Measurements from ENCODE around the gene SH3GL1. TPM values are rescaled to one million over a fixed set of nuclear protein-coding genes. Genes with fewer than 3 reads are reported as not detected.

Gene SH3GL1
- total RNA-seq, result 100 to 1,000 TPM; 109 to 117 (median 112) TPM

GRCh38 chr19:4400135-4400936 is at the start of gene SH3GL1:
TSS of gene SH3GL1 (minus strand) at chr19:4400547. CDS start at chr19:4400368, 179 bp downstream.
- TF ChIP-seq CTCF (IDR thresholded peaks at IDR 0.05) (peak in 1 of 3 donors; percentile 92), POLR2A (IDR thresholded peaks at IDR 0.05) (no peak)
- WGBS, 2 donors, result 1% methylated on average over 39 to 40 of the region's 90 CpGs
- DNase-seq (ENCODE audit: low spot score in 2 of 2), result peak; percentile 91 to 99
- intact Hi-C loops (cut with DNase I; ENCODE audit: low total_unique reads), result no loop called here
- H3K4me3 ChIP-seq (ENCODE audit: low read depth, poor library complexity, severe bottlenecking), result peak within 1 kb of the TSS; percentile 95

- no peak for DNase-seq (ENCODE audit: low spot score in 2 of 2)
- no peak for TF ChIP-seq CTCF (IDR thresholded peaks at IDR 0.05)
- TF ChIP-seq POLR2A (IDR thresholded peaks at IDR 0.05), result no peak
- no peak overlapping the region for H3K4me3 ChIP-seq (ENCODE audit: low read depth, poor library complexity, severe bottlenecking)
- 48 to 57% methylated on average over 9 of the region's 9 CpGs for WGBS, 2 donors
- intact Hi-C loops (cut with DNase I; ENCODE audit: low total_unique reads), result no loop called here
Observed at GRCh38 chr19:4449639-4450028, 49.3 kb upstream of the SH3GL1 start.

- WGBS, 2 donors, result 38 to 52% methylated on average over 19 to 24 of the region's 24 CpGs
- no peak for TF ChIP-seq CTCF (IDR thresholded peaks at IDR 0.05)
- TF ChIP-seq POLR2A (IDR thresholded peaks at IDR 0.05), result no peak
- intact Hi-C loops (cut with DNase I; ENCODE audit: low total_unique reads), result no loop called here
- H3K4me3 ChIP-seq (ENCODE audit: low read depth, poor library complexity, severe bottlenecking), result no peak overlapping the region
- peak in 1 of 2 donors; percentile 92 for DNase-seq (ENCODE audit: low spot score in 2 of 2)
Observed at GRCh38 chr19:4449022-4449638, 48.8 kb upstream of the SH3GL1 start.

- intact Hi-C loops (cut with DNase I; ENCODE audit: low total_unique reads), result no loop called here
- DNase-seq (ENCODE audit: low spot score in 2 of 2), result peak in 1 of 2 donors; percentile 85
- WGBS, 2 donors, result 76 to 83% methylated on average over 23 to 30 of the region's 30 CpGs
- TF ChIP-seq POLR2A (IDR thresholded peaks at IDR 0.05), result no peak
- no peak for TF ChIP-seq CTCF (IDR thresholded peaks at IDR 0.05)
- no peak overlapping the region for H3K4me3 ChIP-seq (ENCODE audit: low read depth, poor library complexity, severe bottlenecking)
Observed at GRCh38 chr19:4448147-4448985, 48.0 kb upstream of the SH3GL1 start.

- TF ChIP-seq CTCF (IDR thresholded peaks at IDR 0.05) (no peak), POLR2A (IDR thresholded peaks at IDR 0.05) (no peak)
- no peak overlapping the region for H3K4me3 ChIP-seq (ENCODE audit: low read depth, poor library complexity, severe bottlenecking)
- WGBS, 2 donors, result 86 to 87% methylated on average over 21 to 28 of the region's 28 CpGs
- intact Hi-C loops (cut with DNase I; ENCODE audit: low total_unique reads), result no loop called here
- no peak for DNase-seq (ENCODE audit: low spot score in 2 of 2)
Observed at GRCh38 chr19:4447327-4448146, 47.2 kb upstream of the SH3GL1 start.
